Forelimb muscle (tissue), 1 donor: ENCODE measurements around the gene ZBTB7B. TPM values are rescaled to one million over a fixed set of nuclear protein-coding genes. Genes with fewer than 3 reads are reported as not detected.
"Not testable (repeated sequence)": the region's sequence is repeated elsewhere in the genome, so short reads cannot be mapped to it uniquely, and the experiment has no call there.

ENCODE experiments used
- DNase-seq: peaks from one replicate; pipeline ENCODE4 v3.0.0-alpha.2; 2013; ENCODE audit warnings: low read depth
- polyA plus RNA-seq: library from polyadenylated mRNA; unstranded; fragments of 120-200 nt; gene quantifications from one replicate; pipeline ENCODE4 v1.2.1, GENCODE V29; 2013; ENCODE audit not compliant: insufficient read length

ZBTB7B gene
- polyA plus RNA-seq, 1 donor = 11.4 TPM

GRCh38 chr1:154968731-154969130, 33.9 kb upstream of the ZBTB7B start:
- no peak for DNase-seq

GRCh38 chr1:154969246-154969645, 33.4 kb upstream of the ZBTB7B start:
- DNase-seq = no peak

- no peak for DNase-seq
Measured at GRCh38 chr1:154969860-154970452, 32.6 kb upstream of the ZBTB7B start.

- DNase-seq = peak; percentile 93
Measured at GRCh38 chr1:154970631-154971340, 31.8 kb upstream of the ZBTB7B start, which contains the start of gene SHC1. SHC1 (minus strand) TSS chr1:154970747; CDS start chr1:154970526, 221 bp downstream.

- DNase-seq = no peak
Measured at GRCh38 chr1:154971341-154971998, 31.1 kb upstream of the ZBTB7B start.

GRCh38 chr1:154972213-154972516, 30.4 kb upstream of the ZBTB7B start:
- DNase-seq = no peak

GRCh38 chr1:154972517-154973343, 29.9 kb upstream of the ZBTB7B start:
- no peak for DNase-seq

- DNase-seq = peak; percentile 79
Measured at GRCh38 chr1:154973344-154974101, 29.1 kb upstream of the ZBTB7B start.

GRCh38 chr1:154974102-154974807, 28.3 kb upstream of the ZBTB7B start, which contains the start of gene CKS1B:
CKS1B (plus strand) TSS chr1:154974681; CDS start chr1:154974746, 65 bp downstream.
- DNase-seq = peak; percentile 100

GRCh38 chr1:154974808-154975408, 27.7 kb upstream of the ZBTB7B start:
- peak; percentile 97 for DNase-seq

- no peak for DNase-seq
Measured at GRCh38 chr1:154975409-154976059, 27.1 kb upstream of the ZBTB7B start.

GRCh38 chr1:154977762-154978161, 24.8 kb upstream of the ZBTB7B start:
- DNase-seq = not testable (repeated sequence)

GRCh38 chr1:154978360-154978759, 24.2 kb upstream of the ZBTB7B start:
- no peak for DNase-seq

GRCh38 chr1:154982341-154982740, 20.3 kb upstream of the ZBTB7B start:
- no peak for DNase-seq

- peak; percentile 100 for DNase-seq
Measured at GRCh38 chr1:154982897-154983648, 19.5 kb upstream of the ZBTB7B start, which contains the start of gene FLAD1. FLAD1 (plus strand) TSS chr1:154983344; CDS start chr1:154983695, 351 bp downstream.

- no peak for DNase-seq
Measured at GRCh38 chr1:154983776-154984466, 18.7 kb upstream of the ZBTB7B start.

- not testable (repeated sequence) for DNase-seq
Measured at GRCh38 chr1:154986736-154987135, 15.9 kb upstream of the ZBTB7B start.

- DNase-seq = no peak
Measured at GRCh38 chr1:154987326-154987725, 15.3 kb upstream of the ZBTB7B start.
